GM12878 (cell line): ENCODE measurements around the gene RALGPS2. TPM values are rescaled to one million over a fixed set of nuclear protein-coding genes. Genes with fewer than 3 reads are reported as not detected.

ENCODE experiments used
- ATAC-seq: fragments of 200-7000 bp; cut with Tn5 transposase; 3 replicates; pipeline ENCODE4 v1.9.1; 2020; ENCODE audit warnings: mild to moderate bottlenecking, moderate library complexity
- BruUV-seq: library from RNA; stranded (reverse); fragments of 400-500 nt; replicated peaks from 2 replicates; lab custom pipeline; 2021; lab: Mats Ljungman, UMichigan
- CTCF ChIA-PET: fragments of 300-600 bp; sonication (Branson Sonifier 250); formaldehyde crosslinking; extraction: SDS; loops from one replicate; lab custom pipeline; 2021; ENCODE audit warnings: inconsistent platforms; lab: Yijun Ruan, JAX
- POLR2A ChIA-PET: fragments of 350-600 bp; formaldehyde crosslinking; extraction: SDS; loops from one replicate; lab custom pipeline; 2021; ENCODE audit warnings: inconsistent platforms; lab: Charles Lee
- RAD21 ChIA-PET: fragments of 300-600 bp; sonication (Branson Sonifier 250); formaldehyde crosslinking; loops from one replicate; lab custom pipeline; 2023; ENCODE audit warnings: antibody characterized with exemption; ENCODE audit not compliant: unreplicated experiment; lab: Charles Lee
- SMC1A ChIA-PET: fragments of 300-600 bp; sonication (Branson Sonifier 250); formaldehyde crosslinking; loops from one replicate; lab custom pipeline; 2023; ENCODE audit not compliant: unreplicated experiment, uncharacterized antibody; lab: Charles Lee
- DNase-seq: peaks from one replicate; pipeline ENCODE4 v3.0.0-alpha.2; 2011; ENCODE audit warnings: low read depth, low spot score
- FAIRE-seq: peaks from 3 replicates; lab custom pipeline; 2011; peaks lifted over from hg19 to GRCh38; lab: Jason Lieb, UNC
- H2AFZ ChIP-seq: 2 replicates; pipeline ENCODE4 v1.6.0; 2011; ENCODE audit warnings: low read depth, low read length, control low read depth; ENCODE audit not compliant: control insufficient read depth
- H3K27ac ChIP-seq: 2 replicates; pipeline ENCODE4 v1.5.1; 2011; ENCODE audit warnings: control low read depth; ENCODE audit not compliant: control insufficient read depth, insufficient read depth
- H3K27me3 ChIP-seq, 2 experiments: replicated peaks in 1 of 2; 2 replicates each; pipeline versions ENCODE4 v1.6.0 to v1.6.1; 2011; ENCODE audit warnings: low read length in 1 of 2; ENCODE audit not compliant: control insufficient read depth in 2 of 2, insufficient read depth in 2 of 2
- H3K36me3 ChIP-seq, 2 experiments: 2 replicates each; pipeline ENCODE4 v1.5.1; 2011; ENCODE audit warnings: low read length in 1 of 2; ENCODE audit not compliant: control insufficient read depth in 2 of 2, insufficient read depth in 2 of 2
- H3K4me1 ChIP-seq: 2 replicates; pipeline ENCODE4 v1.6.1; 2011; ENCODE audit warnings: mild to moderate bottlenecking, low read length, moderate library complexity, mixed read lengths; ENCODE audit not compliant: control insufficient read depth, insufficient read depth
- H3K4me2 ChIP-seq: 2 replicates; pipeline ENCODE4 v1.6.0; 2011; ENCODE audit warnings: control low read depth; ENCODE audit not compliant: control insufficient read depth, insufficient read depth
- H3K4me3 ChIP-seq: fragments of 200-600 bp; sonication (generic); 2 replicates; pipeline ENCODE4 v1.5.1; 2016
- H3K79me2 ChIP-seq: 2 replicates; pipeline ENCODE4 v1.6.0; 2011; ENCODE audit warnings: low read length; ENCODE audit not compliant: control insufficient read depth, insufficient read depth
- H3K9ac ChIP-seq: 2 replicates; pipeline ENCODE4 v1.8.0; 2011; ENCODE audit warnings: low read length, control low read depth, mixed read lengths; ENCODE audit not compliant: control insufficient read depth, insufficient read depth
- H3K9me3 ChIP-seq: replicated peaks from 3 replicates; pipeline ENCODE4 v1.5.1; 2011; ENCODE audit warnings: mild to moderate bottlenecking, low read length; ENCODE audit not compliant: control insufficient read depth, insufficient read depth
- H4K20me1 ChIP-seq: 2 replicates; pipeline ENCODE4 v1.6.0; 2011; ENCODE audit not compliant: control insufficient read depth, insufficient read depth
- NRF1 ChIP-seq: conservative IDR thresholded peaks from 2 replicates; pipeline ENCODE4 v1.6.1; 2011; ENCODE audit warnings: mild to moderate bottlenecking, low read depth, low read length, improper control_type of control experiment
- SIX5 ChIP-seq: IDR thresholded peaks from 2 replicates; pipeline ENCODE4 v1.6.1; 2011; ENCODE audit warnings: mild to moderate bottlenecking, low read depth, low read length, moderate library complexity; ENCODE audit not compliant: severe bottlenecking
- in situ Hi-C: fragments of 300-500 bp; cut with MboI; formaldehyde crosslinking; loops from 9 replicates; pipeline ENCODE4 v1.14.3; 2018; ENCODE audit warnings: mixed read lengths
- intact Hi-C: fragments of 100-400 bp; cut with micrococcal nuclease; formaldehyde crosslinking; loops from one replicate; pipeline ENCODE4 v1.14.2; 2022; ENCODE audit not compliant: unreplicated experiment
- polyA plus RNA-seq, 11 experiments: library from polyadenylated mRNA; depleted of rRNA in 4 of 11; unstranded in 6 of 11; stranded (reverse) in 5 of 11; fragments of >200 nt; fragmentation: Nextera tagmentation in 4 of 11; fragmentation: Illumina TruSeq in 1 of 11; extraction: Ambion mirVana in 4 of 11; extraction: Trizol in 1 of 11; gene quantifications; 1 replicate in 1 of 11; 2 replicates in 10 of 11; pipeline versions ENCODE4 v1.2.1 to v1.2.3, GENCODE V29; 2011 to 2016; ENCODE audit warnings: inconsistent platforms in 2 of 11, missing spikeins in 2 of 11, low read depth in 1 of 11
- total RNA-seq, 4 experiments: library from RNA; depleted of rRNA in 3 of 4; stranded (reverse); fragments of >200 nt in 3 of 4; fragmentation: Illumina TruSeq in 1 of 4; extraction: Trizol in 1 of 4; gene quantifications; 2 replicates each; pipeline versions ENCODE4 v1.2.1 to v1.2.3, GENCODE V29; 2013 to 2021
- TF ChIP-seq, protein P1 (sequence below): fragments of 150-350 bp; IDR thresholded peaks from 2 replicates; pipeline ENCODE4 v1.6.1; 2014; ENCODE audit warnings: mild to moderate bottlenecking, low read depth, low read length
- TF ChIP-seq, protein P2 (sequence below): fragments of 450-650 bp; IDR thresholded peaks from 2 replicates; pipeline ENCODE4 v1.6.1; 2017; ENCODE audit warnings: mild to moderate bottlenecking, moderate library complexity

RALGPS2 gene
- total and polyA plus RNA-seq, 10 of the 15 experiments (the other 5 are each of a cell fraction or from before 2014, with no cell fraction given), result 0.08 to 3.7 (median 0.50) TPM

DNA sequence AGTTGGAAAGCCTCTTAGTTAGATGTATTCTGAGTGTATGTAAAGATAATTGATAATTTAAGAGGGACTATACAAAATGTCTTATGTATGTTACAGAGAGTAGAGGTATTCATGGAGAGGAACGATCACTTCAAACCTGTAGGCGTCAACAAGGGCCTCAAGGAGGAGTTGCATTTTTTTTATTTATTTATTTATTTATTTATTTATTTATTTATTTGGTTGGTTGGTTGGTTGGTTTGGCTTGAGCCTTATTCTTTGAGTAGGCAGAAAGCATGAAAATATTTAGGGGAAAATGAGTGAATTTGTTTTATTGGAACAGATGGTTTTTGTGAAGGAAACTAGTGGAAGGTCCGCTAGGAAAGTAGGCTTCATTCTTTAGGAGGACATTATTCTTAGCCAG lies 137.4 kb downstream of the RALGPS2 start (continued):
- TF ChIP-seq, protein P1, sequence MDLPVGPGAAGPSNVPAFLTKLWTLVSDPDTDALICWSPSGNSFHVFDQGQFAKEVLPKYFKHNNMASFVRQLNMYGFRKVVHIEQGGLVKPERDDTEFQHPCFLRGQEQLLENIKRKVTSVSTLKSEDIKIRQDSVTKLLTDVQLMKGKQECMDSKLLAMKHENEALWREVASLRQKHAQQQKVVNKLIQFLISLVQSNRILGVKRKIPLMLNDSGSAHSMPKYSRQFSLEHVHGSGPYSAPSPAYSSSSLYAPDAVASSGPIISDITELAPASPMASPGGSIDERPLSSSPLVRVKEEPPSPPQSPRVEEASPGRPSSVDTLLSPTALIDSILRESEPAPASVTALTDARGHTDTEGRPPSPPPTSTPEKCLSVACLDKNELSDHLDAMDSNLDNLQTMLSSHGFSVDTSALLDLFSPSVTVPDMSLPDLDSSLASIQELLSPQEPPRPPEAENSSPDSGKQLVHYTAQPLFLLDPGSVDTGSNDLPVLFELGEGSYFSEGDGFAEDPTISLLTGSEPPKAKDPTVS, result no peak

DNA sequence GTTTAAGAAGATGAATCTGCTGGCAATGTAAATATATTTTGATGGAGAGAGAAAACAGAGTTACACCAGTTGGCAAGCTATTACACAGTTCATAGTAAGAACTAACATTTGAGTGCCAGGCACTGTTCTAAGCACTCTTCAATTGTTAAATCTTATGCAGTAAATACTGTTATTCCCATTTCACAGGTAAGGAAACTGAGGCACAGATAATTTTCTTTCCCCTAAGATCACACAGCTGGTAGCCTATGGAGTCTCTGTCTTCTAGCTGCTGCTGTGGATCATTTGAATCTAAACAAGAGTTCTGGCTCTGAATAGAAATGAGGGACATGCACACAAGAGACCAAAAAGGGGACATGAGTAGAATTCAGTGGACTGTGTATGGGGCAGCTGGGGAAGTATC lies 137.8 kb downstream of the RALGPS2 start:
- DNase-seq (no peak), ATAC-seq (no peak), FAIRE-seq (no peak)
- in situ Hi-C loops (no loop called here), intact Hi-C loops (no loop called here)
- ChIA-PET SMC1A (interaction anchor here (0.6 to 2.2 kb wide), 3 partner anchors 10 to 50 kb away, joined by 3 to 11 read pairs (median 4); no protein-coding TSS in a partner anchor), RAD21 (no interaction called here)
- Histone ChIP-seq H3K9ac (no peak overlapping the region), H3K4me1 (no peaks in the 10 kb centered on the region), H4K20me1 (no peaks in the 10 kb centered on the region), H3K36me3 (no peaks in the 10 kb centered on the region), H3K27ac (no peak overlapping the region), H3K27me3 (no peaks in the 10 kb centered on the region), H3K79me2 (no peaks in the 10 kb centered on the region), H3K4me2 (no peak overlapping the region)
- no TSS peak for BruUV-seq
- TF ChIP-seq, protein P2, sequence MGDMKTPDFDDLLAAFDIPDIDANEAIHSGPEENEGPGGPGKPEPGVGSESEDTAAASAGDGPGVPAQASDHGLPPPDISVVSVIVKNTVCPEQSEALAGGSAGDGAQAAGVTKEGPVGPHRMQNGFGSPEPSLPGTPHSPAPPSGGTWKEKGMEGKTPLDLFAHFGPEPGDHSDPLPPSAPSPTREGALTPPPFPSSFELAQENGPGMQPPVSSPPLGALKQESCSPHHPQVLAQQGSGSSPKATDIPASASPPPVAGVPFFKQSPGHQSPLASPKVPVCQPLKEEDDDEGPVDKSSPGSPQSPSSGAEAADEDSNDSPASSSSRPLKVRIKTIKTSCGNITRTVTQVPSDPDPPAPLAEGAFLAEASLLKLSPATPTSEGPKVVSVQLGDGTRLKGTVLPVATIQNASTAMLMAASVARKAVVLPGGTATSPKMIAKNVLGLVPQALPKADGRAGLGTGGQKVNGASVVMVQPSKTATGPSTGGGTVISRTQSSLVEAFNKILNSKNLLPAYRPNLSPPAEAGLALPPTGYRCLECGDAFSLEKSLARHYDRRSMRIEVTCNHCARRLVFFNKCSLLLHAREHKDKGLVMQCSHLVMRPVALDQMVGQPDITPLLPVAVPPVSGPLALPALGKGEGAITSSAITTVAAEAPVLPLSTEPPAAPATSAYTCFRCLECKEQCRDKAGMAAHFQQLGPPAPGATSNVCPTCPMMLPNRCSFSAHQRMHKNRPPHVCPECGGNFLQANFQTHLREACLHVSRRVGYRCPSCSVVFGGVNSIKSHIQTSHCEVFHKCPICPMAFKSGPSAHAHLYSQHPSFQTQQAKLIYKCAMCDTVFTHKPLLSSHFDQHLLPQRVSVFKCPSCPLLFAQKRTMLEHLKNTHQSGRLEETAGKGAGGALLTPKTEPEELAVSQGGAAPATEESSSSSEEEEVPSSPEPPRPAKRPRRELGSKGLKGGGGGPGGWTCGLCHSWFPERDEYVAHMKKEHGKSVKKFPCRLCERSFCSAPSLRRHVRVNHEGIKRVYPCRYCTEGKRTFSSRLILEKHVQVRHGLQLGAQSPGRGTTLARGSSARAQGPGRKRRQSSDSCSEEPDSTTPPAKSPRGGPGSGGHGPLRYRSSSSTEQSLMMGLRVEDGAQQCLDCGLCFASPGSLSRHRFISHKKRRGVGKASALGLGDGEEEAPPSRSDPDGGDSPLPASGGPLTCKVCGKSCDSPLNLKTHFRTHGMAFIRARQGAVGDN, result no peak
- TF ChIP-seq SIX5, result no peak
- no peak for TF ChIP-seq NRF1
- TF ChIP-seq, all 136 proteins: peak for 0
- ChIA-PET CTCF (no interaction called here), POLR2A (no interaction called here)
- H3K4me3 ChIP-seq, result no peak overlapping the region
- H2AFZ ChIP-seq, result no peak overlapping the region
- no peaks in the 10 kb centered on the region for H3K9me3 ChIP-seq
